Measurements from ENCODE around the gene CCDC102A. TPM values are rescaled to one million over a fixed set of nuclear protein-coding genes. Genes with fewer than 3 reads are reported as not detected.

Gene CCDC102A
- total RNA-seq, 1 donor from 2014 or later, result 15.5 TPM

GRCh38 chr16:57566436-57566835 lies 30.1 kb upstream of the CCDC102A start:
- peaks cover under 1% of the 10 kb centered on the region for H3K4me1 Mint-ChIP-seq
- intact Hi-C loops (cut with micrococcal nuclease), result no loop called here
- POLR2A ChIA-PET, result no interaction called here

GRCh38 chr16:57565461-57565860 lies 29.1 kb upstream of the CCDC102A start:
- peaks cover 6% of the 10 kb centered on the region for H3K4me1 Mint-ChIP-seq
- ChIA-PET CTCF (interaction anchor here (1.5 to 2.0 kb wide), 2 partner anchors 10 to 46 kb away, joined by 4 to 9 read pairs; no protein-coding TSS in a partner anchor), POLR2A (interaction anchor here (0.6 kb wide), 1 partner anchor 273 kb away, joined by 5 read pairs; no protein-coding TSS in a partner anchor)
- no peak overlapping the region for H3K4me3 Mint-ChIP-seq
- no peaks in the 10 kb centered on the region for H3K27me3 Mint-ChIP-seq
- ATAC-seq (ENCODE audit: low read depth) (no peak), DNase-seq (no peak)
- TF ChIP-seq, protein P1, sequence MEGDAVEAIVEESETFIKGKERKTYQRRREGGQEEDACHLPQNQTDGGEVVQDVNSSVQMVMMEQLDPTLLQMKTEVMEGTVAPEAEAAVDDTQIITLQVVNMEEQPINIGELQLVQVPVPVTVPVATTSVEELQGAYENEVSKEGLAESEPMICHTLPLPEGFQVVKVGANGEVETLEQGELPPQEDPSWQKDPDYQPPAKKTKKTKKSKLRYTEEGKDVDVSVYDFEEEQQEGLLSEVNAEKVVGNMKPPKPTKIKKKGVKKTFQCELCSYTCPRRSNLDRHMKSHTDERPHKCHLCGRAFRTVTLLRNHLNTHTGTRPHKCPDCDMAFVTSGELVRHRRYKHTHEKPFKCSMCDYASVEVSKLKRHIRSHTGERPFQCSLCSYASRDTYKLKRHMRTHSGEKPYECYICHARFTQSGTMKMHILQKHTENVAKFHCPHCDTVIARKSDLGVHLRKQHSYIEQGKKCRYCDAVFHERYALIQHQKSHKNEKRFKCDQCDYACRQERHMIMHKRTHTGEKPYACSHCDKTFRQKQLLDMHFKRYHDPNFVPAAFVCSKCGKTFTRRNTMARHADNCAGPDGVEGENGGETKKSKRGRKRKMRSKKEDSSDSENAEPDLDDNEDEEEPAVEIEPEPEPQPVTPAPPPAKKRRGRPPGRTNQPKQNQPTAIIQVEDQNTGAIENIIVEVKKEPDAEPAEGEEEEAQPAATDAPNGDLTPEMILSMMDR (IDR thresholded peaks at IDR 0.05), result no peak
- intact Hi-C loops (cut with micrococcal nuclease), result no loop called here
- H3K9me3 Mint-ChIP-seq, result peaks cover 6% of the 10 kb centered on the region
- H3K27ac Mint-ChIP-seq, result no peak overlapping the region
- H3K36me3 Mint-ChIP-seq (ENCODE audit: low read depth), result peaks cover 92% of the 10 kb centered on the region

More at GRCh38 chr16:57566436-57566835, 30.1 kb upstream of the CCDC102A start:
- no peak for DNase-seq
- no peak for ATAC-seq (ENCODE audit: low read depth)
- peaks cover 92% of the 10 kb centered on the region for H3K36me3 Mint-ChIP-seq (ENCODE audit: low read depth)
- no peak overlapping the region for H3K4me3 Mint-ChIP-seq
- CTCF ChIA-PET, result interaction anchor here (2.0 kb wide), 1 partner anchor 9 kb away, joined by 9 read pairs; no protein-coding TSS in a partner anchor
- TF ChIP-seq, protein P1 (IDR thresholded peaks at IDR 0.05), result no peak
- no peaks in the 10 kb centered on the region for H3K9me3 Mint-ChIP-seq
- no peak overlapping the region for H3K27ac Mint-ChIP-seq
- H3K27me3 Mint-ChIP-seq, result no peaks in the 10 kb centered on the region

GRCh38 chr16:57564571-57565270 lies 28.4 kb upstream of the CCDC102A start:
- Mint-ChIP-seq H3K36me3 (ENCODE audit: low read depth) (peaks cover 92% of the 10 kb centered on the region), H3K4me3 (no peak overlapping the region), H3K27me3 (no peaks in the 10 kb centered on the region), H3K27ac (no peak overlapping the region), H3K4me1 (peaks cover 9% of the 10 kb centered on the region), H3K9me3 (peaks cover 12% of the 10 kb centered on the region)
- TF ChIP-seq, protein P1 (IDR thresholded peaks at IDR 0.05), result no peak
- no peak for DNase-seq
- intact Hi-C loops (cut with micrococcal nuclease), result no loop called here
- no peak for ATAC-seq (ENCODE audit: low read depth)
- ChIA-PET POLR2A (interaction anchor here (0.6 to 0.7 kb wide), 2 partner anchors 28 to 272 kb away, joined by 3 to 5 read pairs; no protein-coding TSS in a partner anchor), CTCF (interaction anchor here (1.5 to 2.0 kb wide), 2 partner anchors 11 to 45 kb away, joined by 4 to 9 read pairs; no protein-coding TSS in a partner anchor)

- no peaks in the 10 kb centered on the region for H3K27me3 Mint-ChIP-seq
- TF ChIP-seq, protein P1 (IDR thresholded peaks at IDR 0.05), result no peak
- H3K27ac Mint-ChIP-seq, result no peak overlapping the region
- no peak overlapping the region for H3K4me3 Mint-ChIP-seq
- ChIA-PET CTCF (no interaction called here), POLR2A (interaction anchor here (0.6 kb wide), 1 partner anchor 966 kb away, joined by 8 read pairs; no protein-coding TSS in a partner anchor)
- ATAC-seq (ENCODE audit: low read depth), result no peak
- peaks cover 9% of the 10 kb centered on the region for H3K4me1 Mint-ChIP-seq
- peaks cover 12% of the 10 kb centered on the region for H3K9me3 Mint-ChIP-seq
- peaks cover 87% of the 10 kb centered on the region for H3K36me3 Mint-ChIP-seq (ENCODE audit: low read depth)
- DNase-seq, result no peak
- intact Hi-C loops (cut with micrococcal nuclease), result no loop called here
These were observed 27.4 kb upstream of the CCDC102A start for GRCh38 chr16:57563761-57564160.

GRCh38 chr16:57563487-57563750 lies 27.0 kb upstream of the CCDC102A start:
- no peak overlapping the region for H3K4me3 Mint-ChIP-seq
- peaks cover 12% of the 10 kb centered on the region for H3K9me3 Mint-ChIP-seq
- DNase-seq (no peak), ATAC-seq (ENCODE audit: low read depth) (no peak)
- POLR2A ChIA-PET, result interaction anchor here (0.6 kb wide), 1 partner anchor 967 kb away, joined by 8 read pairs; no protein-coding TSS in a partner anchor
- CTCF ChIA-PET, result no interaction called here
- H3K4me1 Mint-ChIP-seq, result peaks cover 12% of the 10 kb centered on the region
- no peak overlapping the region for H3K27ac Mint-ChIP-seq
- H3K36me3 Mint-ChIP-seq (ENCODE audit: low read depth), result peaks cover 85% of the 10 kb centered on the region
- intact Hi-C loops (cut with micrococcal nuclease), result no loop called here
- TF ChIP-seq, protein P1 (IDR thresholded peaks at IDR 0.05), result no peak
- H3K27me3 Mint-ChIP-seq, result no peaks in the 10 kb centered on the region
